ENCODE data around the gene LBR.

GRCh38 chr1:225366552-225366951 is 61.3 kb downstream of the LBR start:
- TF ChIP-seq CTCF (IDR thresholded peaks at IDR 0.05) (no peak), POLR2A (IDR thresholded peaks at IDR 0.05) (no peak)
